T-helper 22 cell (primary cell): ENCODE results near the gene CAB39.
"Not testable (repeated sequence)": the region's sequence is repeated elsewhere in the genome, so short reads cannot be mapped to it uniquely, and the experiment has no call there.

ENCODE experiments used
- DNase-seq: peaks from one replicate; pipeline ENCODE4 v3.0.0-alpha.2; 2020; ENCODE audit warnings: low read depth

The CAB39 gene

GRCh38 chr2:230684270-230685168 lies 28.1 kb upstream of the CAB39 start:
- DNase-seq = no peak

GRCh38 chr2:230685178-230685577 lies 27.5 kb upstream of the CAB39 start:
- no peak for DNase-seq

DNA sequence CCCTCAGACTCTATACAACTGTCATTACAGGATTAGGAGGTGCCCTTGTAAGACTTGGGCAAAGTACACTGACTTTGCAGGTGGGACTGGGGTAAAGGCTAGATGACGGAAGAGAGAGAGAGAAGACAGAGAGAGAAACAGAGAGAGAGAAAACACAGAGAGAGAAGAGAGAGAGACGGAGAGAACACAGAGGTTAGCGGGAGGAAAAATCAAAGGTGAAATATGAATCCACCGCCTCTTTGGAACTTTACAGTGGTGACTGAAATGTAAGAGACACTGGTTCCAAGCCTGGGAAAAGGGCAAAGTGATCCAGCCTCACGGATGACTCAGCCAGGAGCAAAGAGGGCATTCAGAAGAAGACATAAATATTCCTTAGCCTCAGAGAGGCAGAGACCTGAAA lies 25.1 kb upstream of the CAB39 start:
- DNase-seq = no peak

GRCh38 chr2:230688490-230688889 lies 24.2 kb upstream of the CAB39 start:
- DNase-seq = no peak

DNA sequence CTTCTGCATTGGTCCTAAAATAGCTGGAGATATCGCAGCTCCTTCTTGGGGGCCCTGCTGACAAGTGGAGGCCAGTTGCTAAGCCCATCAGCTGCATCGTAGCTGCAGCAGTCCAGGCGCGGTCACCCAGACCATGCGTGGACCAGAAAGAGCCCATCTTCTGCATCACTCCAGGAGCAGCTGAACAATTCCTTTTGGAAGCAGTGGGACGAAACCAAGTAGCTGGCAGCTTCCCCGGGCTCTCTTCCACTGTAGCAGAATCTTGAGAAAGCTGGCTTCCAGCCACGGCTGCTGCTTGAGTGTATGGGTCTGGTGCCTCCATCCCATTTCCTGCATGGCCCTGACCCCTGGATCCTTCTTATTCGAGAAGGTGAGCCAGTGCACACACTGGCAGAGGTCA lies 22.2 kb upstream of the CAB39 start:
- DNase-seq = no peak

- DNase-seq = no peak
Observed at GRCh38 chr2:230691005-230691647, 21.5 kb upstream of the CAB39 start.

DNA sequence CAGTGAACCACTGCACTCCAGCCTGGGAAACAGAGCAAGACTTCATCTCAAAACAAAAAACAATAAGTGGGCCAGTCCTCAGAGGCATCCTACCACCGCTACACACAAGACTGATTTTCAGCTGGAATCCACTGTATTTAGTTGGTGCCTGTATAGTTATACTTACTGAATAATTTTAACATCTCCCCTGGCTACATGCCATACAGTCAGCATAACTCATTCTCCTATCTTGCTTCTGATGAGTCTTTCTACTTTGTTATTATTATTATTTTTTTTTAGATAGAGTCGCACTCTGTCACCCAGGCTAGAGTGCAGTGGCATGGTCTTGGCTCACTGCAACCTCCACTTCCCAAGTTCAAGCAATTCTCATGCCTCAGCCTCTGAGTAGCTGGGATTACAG lies 19.9 kb upstream of the CAB39 start:
- no peak for DNase-seq

DNA sequence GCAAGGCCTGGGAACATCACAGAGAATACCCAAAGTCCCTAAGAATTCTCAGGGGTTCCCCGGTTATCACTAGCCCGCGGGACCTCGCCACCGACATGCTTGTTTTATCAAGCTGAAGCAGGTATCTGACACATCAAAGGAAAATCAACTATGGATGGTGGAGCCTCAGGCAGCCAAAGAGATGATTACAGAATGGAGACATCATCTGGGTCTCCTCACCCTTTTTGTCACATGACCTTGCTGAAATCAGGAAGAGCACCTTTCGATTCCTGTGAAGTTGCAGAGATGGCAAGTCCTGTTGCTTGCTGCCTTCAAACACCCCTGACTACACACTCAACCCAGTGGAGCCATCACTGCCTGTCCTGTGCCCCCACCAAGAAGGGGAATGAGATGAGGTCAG lies 19.2 kb upstream of the CAB39 start:
- no peak for DNase-seq

DNA sequence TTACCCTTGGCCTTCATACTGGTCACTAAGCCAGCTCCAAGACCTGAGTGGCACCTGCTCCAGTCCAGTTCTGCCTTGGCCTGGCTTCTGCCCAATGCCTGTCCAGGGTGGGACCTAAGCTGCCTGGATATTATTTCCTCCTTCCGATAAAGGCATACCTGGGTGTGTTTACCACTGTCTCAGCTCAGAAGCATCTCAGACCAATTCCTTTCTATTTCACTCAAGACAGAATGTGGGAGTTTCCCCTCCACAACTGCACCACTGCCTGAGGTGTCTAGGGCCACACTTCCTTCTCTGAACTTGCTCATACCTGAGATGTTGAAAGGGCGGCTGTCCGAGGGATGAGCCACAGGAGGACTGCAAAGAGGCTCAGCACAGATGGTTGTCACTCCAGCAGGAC lies 18.4 kb upstream of the CAB39 start:
- DNase-seq = no peak

- DNase-seq = no peak
Observed at GRCh38 chr2:230695551-230695950, 17.1 kb upstream of the CAB39 start.

DNA sequence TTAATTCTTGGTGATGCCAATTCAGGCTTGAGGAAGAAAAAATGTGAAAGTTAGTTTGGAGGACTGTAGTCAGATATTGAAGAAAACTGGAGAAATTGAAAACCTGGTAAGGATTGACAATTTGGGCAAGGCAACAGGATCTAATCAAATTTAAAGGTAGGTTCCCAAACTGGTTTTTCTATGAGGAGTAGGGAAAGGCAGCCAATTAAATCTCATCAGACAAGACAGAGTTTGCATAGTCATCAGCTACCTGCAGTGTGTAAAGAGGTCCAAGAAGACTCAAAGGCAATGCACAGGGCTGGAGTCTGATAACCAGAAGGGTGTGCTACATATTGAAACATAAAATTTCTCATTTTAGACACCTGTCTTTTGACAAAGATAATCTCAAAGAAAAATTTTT lies 16.0 kb upstream of the CAB39 start:
- no peak for DNase-seq

DNA sequence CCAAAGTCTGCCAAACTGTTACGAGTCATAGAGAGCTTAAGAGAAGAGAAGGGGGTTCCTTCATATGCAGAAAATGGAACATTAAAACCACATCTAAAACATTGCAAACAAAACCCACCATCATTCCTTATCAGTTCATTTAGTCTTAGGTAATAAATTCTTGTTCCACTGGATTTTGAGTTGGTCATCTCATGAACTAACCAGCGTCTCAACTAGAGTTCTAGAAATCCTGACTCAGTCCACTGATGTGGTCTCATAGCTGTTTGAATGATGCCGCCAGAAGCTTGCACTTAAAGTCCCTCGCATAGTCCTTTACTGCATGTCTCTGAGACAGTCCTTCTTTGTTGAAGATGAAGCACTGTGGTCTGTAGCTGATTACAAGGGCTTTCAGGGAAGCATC lies 15.0 kb upstream of the CAB39 start:
- no peak for DNase-seq

GRCh38 chr2:230698753-230699152 lies 13.9 kb upstream of the CAB39 start:
- not testable (repeated sequence) for DNase-seq

DNA sequence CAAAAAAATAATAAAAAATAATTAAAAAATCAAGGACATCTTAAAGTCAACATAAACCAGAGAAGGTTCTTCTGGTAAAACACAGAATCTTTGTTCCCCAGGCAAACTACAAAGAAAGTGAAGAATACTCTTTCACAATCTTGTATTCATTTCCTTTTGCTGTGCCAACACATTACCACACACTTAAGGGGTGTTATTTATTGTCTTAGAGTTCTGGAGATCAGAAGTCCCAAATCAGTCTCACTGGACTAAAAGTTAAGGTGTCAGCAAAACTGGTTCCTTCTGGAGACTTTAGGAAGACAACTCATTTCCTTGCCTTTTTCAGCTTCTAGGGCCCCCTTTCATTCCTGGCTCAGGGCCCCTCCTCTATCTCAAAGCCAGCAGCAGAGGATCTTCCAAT lies 12.2 kb upstream of the CAB39 start:
- DNase-seq = no peak

DNA sequence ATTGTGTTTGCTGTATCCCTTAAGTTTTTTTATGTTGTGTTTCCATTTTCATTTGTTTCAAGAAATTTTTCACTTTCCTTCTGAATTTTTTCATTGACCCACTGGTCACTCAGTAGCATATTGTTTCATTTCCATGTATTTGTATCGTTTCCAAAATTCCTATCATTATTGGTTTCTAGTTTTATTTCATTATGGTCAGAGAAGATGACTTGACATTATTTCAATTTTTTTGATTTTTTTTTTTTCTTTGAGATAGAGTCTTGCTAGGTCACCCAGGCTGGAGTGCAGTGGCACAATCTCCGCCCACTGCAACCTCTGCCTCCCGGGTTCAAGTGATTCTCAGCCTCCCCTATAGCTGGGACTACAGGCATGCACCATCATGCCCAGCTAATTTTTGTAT lies 11.3 kb upstream of the CAB39 start:
- no peak for DNase-seq

GRCh38 chr2:230702457-230702856 lies 10.2 kb upstream of the CAB39 start:
- DNase-seq = not testable (repeated sequence)

GRCh38 chr2:230703514-230703913 lies 9.1 kb upstream of the CAB39 start:
- no peak for DNase-seq

DNA sequence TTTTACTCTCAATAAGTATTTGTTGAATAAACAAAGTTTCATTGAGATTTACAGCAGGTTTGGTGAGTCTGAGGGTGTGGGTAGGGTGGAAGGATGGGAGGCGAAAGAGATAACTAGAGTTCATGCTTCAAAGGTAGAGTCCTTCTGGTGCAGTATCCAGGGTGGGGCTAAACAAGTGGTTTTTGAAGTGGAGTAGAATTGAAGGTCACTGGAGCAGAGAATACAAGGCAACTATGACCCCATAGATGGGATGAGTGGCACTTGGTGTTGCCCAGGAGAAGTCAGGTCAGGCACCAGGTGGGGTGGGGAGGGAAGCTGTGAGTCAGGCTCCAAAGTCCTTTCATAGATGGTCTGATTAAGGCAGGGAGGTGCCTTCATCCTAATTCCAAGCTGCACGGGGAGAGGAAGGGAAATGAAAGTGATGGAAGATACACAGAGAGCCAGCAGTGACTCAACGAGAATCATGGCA lies 6.6 kb upstream of the CAB39 start:
- DNase-seq = no peak

GRCh38 chr2:230706966-230707365 lies 5.7 kb upstream of the CAB39 start:
- DNase-seq = no peak

- no peak for DNase-seq
Observed at GRCh38 chr2:230708204-230708603, 4.4 kb upstream of the CAB39 start.

DNA sequence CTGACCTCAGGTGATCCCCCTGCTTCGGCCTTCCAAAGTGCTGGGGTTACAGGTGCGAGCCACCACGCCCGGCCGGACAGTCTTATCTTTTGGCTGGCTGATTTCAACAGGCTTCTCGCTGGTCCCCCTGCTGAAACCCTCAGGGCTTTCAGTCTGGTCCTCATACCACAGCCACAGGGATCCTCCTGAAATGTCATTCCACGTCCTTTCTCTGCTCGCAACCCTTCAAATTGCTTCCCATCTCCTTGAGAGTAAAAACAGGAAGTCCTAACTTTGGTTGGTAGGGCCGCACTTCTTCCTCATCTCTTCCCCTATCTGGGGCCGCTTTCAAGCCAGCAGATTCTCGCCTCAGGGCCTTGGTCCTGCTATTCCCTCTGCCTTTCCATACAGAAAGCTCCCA lies 1.4 kb upstream of the CAB39 start:
- no peak for DNase-seq

DNA sequence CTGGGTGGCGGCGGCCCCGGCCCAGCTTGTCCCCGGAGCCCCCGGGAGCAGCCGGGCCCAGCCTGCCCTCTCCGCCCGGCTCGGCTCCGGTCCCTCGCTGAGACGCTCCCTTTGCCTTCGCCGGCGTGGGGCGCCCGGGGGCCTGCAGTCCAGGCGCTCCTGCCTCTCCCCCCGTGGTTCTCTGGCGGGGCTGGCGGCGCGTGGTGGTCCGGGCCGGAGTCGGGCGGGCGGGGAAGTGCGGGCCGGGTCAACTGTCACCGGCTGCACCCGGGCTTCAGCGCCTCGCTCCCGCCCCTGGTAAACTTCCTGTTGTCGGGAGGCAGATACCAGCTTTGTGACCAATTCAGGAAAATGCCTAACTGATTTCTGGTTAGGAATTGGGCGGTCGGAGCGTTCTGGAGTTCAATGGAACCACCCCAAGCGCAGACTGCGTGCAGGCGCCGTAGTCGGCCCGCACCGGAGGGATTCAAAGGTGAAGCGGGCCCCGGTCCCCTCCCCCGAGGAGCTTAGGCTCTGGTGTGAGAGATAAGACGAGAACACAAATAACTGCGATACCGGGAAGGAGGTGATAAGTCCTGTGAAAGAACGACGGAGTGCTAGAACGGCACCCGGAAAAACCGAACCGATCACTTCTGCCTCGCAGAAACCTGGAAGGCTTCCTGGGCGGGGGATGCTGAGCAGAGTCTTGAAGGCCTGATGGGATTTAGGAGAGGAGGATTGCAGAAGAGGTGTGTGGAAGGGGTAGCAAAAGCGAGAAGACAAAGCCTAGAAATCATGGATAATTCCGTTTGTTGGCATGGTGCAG lies 891 bp downstream of the CAB39 start:
- DNase-seq = peak; percentile 7

- DNase-seq = peak; percentile 33
Observed at GRCh38 chr2:230714136-230714480, 1.5 kb downstream of the CAB39 start.
